Endothelial cell of umbilical vein (primary cell): ENCODE data around the gene RTN4R. TPM values are rescaled to one million over a fixed set of nuclear protein-coding genes. Genes with fewer than 3 reads are reported as not detected.
A peak's percentile ranks its signal among the peaks of the same experiment; 100 is the strongest.

Experiments used
- BruUV-seq: library from RNA; stranded (reverse); fragments of 400-500 nt; replicated peaks from 2 replicates; lab custom pipeline; 2021; lab: Mats Ljungman, UMichigan
- CTCF ChIA-PET: fragments of 300-600, 350-600 bp; sonication (Branson Sonifier 250); formaldehyde crosslinking; loops from one replicate; lab custom pipeline; 2021; ENCODE audit warnings: antibody characterized with exemption, inconsistent platforms; lab: Charles Lee
- POLR2A ChIA-PET: fragments of 300-600, 350-600 bp; sonication (Branson Sonifier 250); formaldehyde crosslinking; loops from one replicate; lab custom pipeline; 2021; ENCODE audit warnings: antibody characterized with exemption, inconsistent platforms; lab: Charles Lee
- DNase-seq: peaks from one replicate; pipeline ENCODE4 v3.0.0-alpha.2; 2011; ENCODE audit warnings: low read depth, low spot score
- FAIRE-seq: peaks from 2 replicates; lab custom pipeline; 2011; peaks lifted over from hg19 to GRCh38; lab: Jason Lieb, UNC
- H2AFZ ChIP-seq: 2 replicates; pipeline ENCODE4 v1.6.0; 2012; ENCODE audit warnings: low read depth, low read length, control low read depth, inconsistent platforms
- H3K27ac ChIP-seq: 2 replicates; pipeline ENCODE4 v1.5.1; 2011; ENCODE audit warnings: low read depth, mild to moderate bottlenecking, control low read depth, low read length, moderate library complexity; ENCODE audit not compliant: insufficient read depth
- H3K27me3 ChIP-seq, 2 experiments: 2 replicates each; pipeline versions ENCODE4 v1.6.0 to v1.6.1; 2011; ENCODE audit warnings: low read length in 2 of 2, mixed read lengths in 1 of 2; ENCODE audit not compliant: control insufficient read depth in 2 of 2, insufficient read depth in 2 of 2
- H3K36me3 ChIP-seq, 2 experiments: 2 replicates in 1 of 2; 3 replicates in 1 of 2; pipeline ENCODE4 v1.5.1; 2011; ENCODE audit warnings: low read length in 2 of 2, mild to moderate bottlenecking in 1 of 2, moderate library complexity in 1 of 2; ENCODE audit not compliant: control insufficient read depth in 2 of 2, insufficient read depth in 2 of 2; ENCODE audit errors: extremely low read depth in 1 of 2
- H3K4me1 ChIP-seq: 3 replicates; pipeline ENCODE4 v1.5.1; 2011; ENCODE audit warnings: mild to moderate bottlenecking, low read length; ENCODE audit not compliant: control insufficient read depth, insufficient read depth; ENCODE audit errors: extremely low read depth
- H3K4me2 ChIP-seq: 2 replicates; pipeline ENCODE4 v1.6.1; 2011; ENCODE audit warnings: low read length, control low read depth, mixed read lengths; ENCODE audit not compliant: insufficient read depth
- H3K4me3 ChIP-seq, 3 experiments: fragments of 200-600 bp in 1 of 3; sonication (generic), shearing (Covaris generic) in 1 of 3; replicated peaks in 1 of 3; 2 replicates each; pipeline ENCODE4 v1.5.1; 2011 to 2016; ENCODE audit warnings: control low read depth in 3 of 3, low read length in 3 of 3, mild to moderate bottlenecking in 2 of 3, inconsistent platforms in 1 of 3, low read depth in 1 of 3, moderate library complexity in 1 of 3; ENCODE audit not compliant: insufficient read depth in 1 of 3
- H3K79me2 ChIP-seq: 2 replicates; pipeline ENCODE4 v1.6.0; 2012; ENCODE audit warnings: low read length, inconsistent platforms; ENCODE audit not compliant: control insufficient read depth, insufficient read depth
- H3K9ac ChIP-seq: replicated peaks from 2 replicates; pipeline ENCODE3; 2011; ENCODE audit warnings: low read length, control low read depth; ENCODE audit not compliant: insufficient read depth; ENCODE audit errors: extremely low read depth
- H3K9me1 ChIP-seq: replicated peaks from 3 replicates; pipeline ENCODE4 v1.6.0; 2011; ENCODE audit warnings: mild to moderate bottlenecking, low read length; ENCODE audit not compliant: control insufficient read depth, insufficient read depth; ENCODE audit errors: extremely low read depth
- H3K9me3 ChIP-seq: replicated peaks from 2 replicates; pipeline ENCODE4 v1.5.1; 2012; ENCODE audit warnings: low read length, inconsistent platforms; ENCODE audit not compliant: control insufficient read depth, insufficient read depth
- H4K20me1 ChIP-seq: replicated peaks from 2 replicates; pipeline ENCODE3; 2011; ENCODE audit warnings: mild to moderate bottlenecking, low read length; ENCODE audit not compliant: control insufficient read depth, insufficient read depth; ENCODE audit errors: extremely low read depth
- CTCF ChIP-seq, 2 donors: IDR thresholded peaks; 1 replicate in 1 of 2; 2 replicates in 1 of 2; pipeline ENCODE4 v1.5.1; 2011; ENCODE audit warnings: low read length in 2 of 2, mild to moderate bottlenecking in 2 of 2, moderate library complexity in 2 of 2, control low read depth in 1 of 2, inconsistent platforms in 1 of 2, low read depth in 1 of 2; ENCODE audit not compliant: insufficient read depth in 1 of 2; ENCODE audit errors: extremely low read depth in 1 of 2
- EZH2 ChIP-seq: IDR thresholded peaks from 2 replicates; pipeline ENCODE4 v1.6.1; 2012; ENCODE audit warnings: borderline replicate concordance, low read depth, mild to moderate bottlenecking, moderate library complexity, low read length, inconsistent platforms; ENCODE audit not compliant: severe bottlenecking
- FOS ChIP-seq: IDR thresholded peaks from 2 replicates; pipeline ENCODE4 v1.6.1; 2011; ENCODE audit warnings: mild to moderate bottlenecking, low read length, moderate library complexity, borderline replicate concordance; ENCODE audit not compliant: insufficient read depth
- GATA2 ChIP-seq: IDR thresholded peaks from 2 replicates; pipeline ENCODE4 v1.7.0; 2011; ENCODE audit warnings: low read depth, mild to moderate bottlenecking, moderate library complexity, mixed read lengths, low read length; ENCODE audit not compliant: insufficient read length, insufficient read depth
- POLR2AphosphoS5 ChIP-seq: IDR thresholded peaks from 2 replicates; pipeline ENCODE4 v1.6.1; 2012; ENCODE audit warnings: low read depth, mild to moderate bottlenecking, control low read depth, low read length, moderate library complexity; ENCODE audit not compliant: insufficient read depth
- dilution Hi-C: fragments of 300-500 bp; cut with MboI; formaldehyde crosslinking; loops from one replicate; pipeline ENCODE4 v1.15.0; 2019; ENCODE audit warnings: low sequenced_read_pairs; ENCODE audit not compliant: extremely low pct_ligation_motif_present
- intact Hi-C: fragments of 100-400 bp; cut with micrococcal nuclease; formaldehyde crosslinking; loops from one replicate; pipeline ENCODE4 v1.10.0; 2022
- polyA plus RNA-seq, 4 experiments: library from polyadenylated mRNA; depleted of rRNA in 3 of 4; stranded (reverse) in 3 of 4; unstranded in 1 of 4; fragments of >200 nt; gene quantifications; 2 replicates each; pipeline versions ENCODE4 v1.2.1 to v1.2.3, GENCODE V29; 2011 to 2012; ENCODE audit warnings: missing spikeins in 1 of 4
- total RNA-seq: library from RNA; stranded (reverse); gene quantifications from 2 replicates; pipeline ENCODE4 v1.2.3, GENCODE V29; 2021

The RTN4R gene
- total and polyA plus RNA-seq, 2 donors (not counting 3 experiments of a cell fraction or from before 2014, with no cell fraction given) = 1.2 to 2.2 TPM

DNA sequence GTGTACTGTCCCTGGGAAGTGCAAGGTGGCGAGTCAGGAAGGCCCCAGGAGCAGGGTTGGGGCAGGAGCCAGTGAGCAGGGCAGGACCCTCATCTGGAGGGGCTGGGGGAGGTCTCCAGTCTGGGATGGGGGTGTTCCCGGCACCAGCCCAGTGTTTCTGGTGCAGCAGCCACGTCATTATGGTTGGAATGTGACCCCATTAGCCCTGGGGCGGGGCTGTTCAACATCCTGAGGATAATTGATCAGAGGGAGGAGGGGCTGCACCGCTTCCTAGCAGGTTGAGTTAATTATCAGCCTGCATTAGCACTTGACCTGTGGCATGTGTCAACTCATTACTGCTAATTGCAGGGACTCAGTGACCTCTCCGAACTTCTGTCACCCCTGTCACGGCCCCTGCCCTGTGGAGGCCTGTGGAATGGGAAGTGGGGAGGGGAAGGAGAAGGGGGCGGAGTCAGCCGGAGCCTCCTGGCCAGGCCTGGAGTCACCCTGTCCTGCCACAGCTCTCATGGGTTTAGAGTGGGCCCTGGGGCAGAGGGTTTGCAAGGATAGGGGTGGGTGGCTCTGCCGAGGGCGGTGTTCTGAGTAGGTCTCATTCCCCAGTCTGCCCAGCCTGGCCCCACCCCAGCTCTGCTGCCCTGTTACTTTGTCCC, 64.4 kb downstream of the RTN4R start:
- DNase-seq (peak; percentile 22), FAIRE-seq (peak; percentile 67)
- Histone ChIP-seq H3K9ac (no peak overlapping the region), H2AFZ (peak overlapping the region; percentile 75), H3K4me3 (no peak overlapping the region), H3K4me2 (peak overlapping the region; percentile 30), H3K79me2 (peaks cover 2% of the 10 kb centered on the region), H3K9me1 (no peaks in the 10 kb centered on the region), H3K4me1 (peaks cover 35% of the 10 kb centered on the region), H4K20me1 (no peaks in the 10 kb centered on the region), H3K9me3 (no peaks in the 10 kb centered on the region), H3K36me3 (no peaks in the 10 kb centered on the region), H3K27ac (peak overlapping the region; percentile 34), H3K27me3 (no peaks in the 10 kb centered on the region)
- BruUV-seq = no TSS peak
- ChIA-PET CTCF (interaction anchor here (1.5 kb wide), 1 partner anchor 47 kb away, joined by 6 read pairs; no protein-coding TSS in a partner anchor), POLR2A (no interaction called here)
- intact Hi-C loops = no loop called here
- TF ChIP-seq POLR2AphosphoS5 = no peak
- no peak for TF ChIP-seq EZH2
- TF ChIP-seq FOS = peak; percentile 50
- TF ChIP-seq GATA2 = no peak
- no peak for TF ChIP-seq CTCF (IDR thresholded peaks at IDR 0.05; ENCODE audit: extremely low read depth in 1 of 2, insufficient read depth in 1 of 2, low read depth in 1 of 2, low read length in 2 of 2)
- dilution Hi-C loops = no loop called here
